ENCODE measurements around the gene CHRNA4.

GRCh38 chr20:63293871-63294535 is 67.1 kb downstream of the CHRNA4 start:
- TF ChIP-seq FOXP2 (optimal IDR thresholded peaks at IDR 0.05; ENCODE audit: borderline replicate concordance, extremely low read depth, extremely low read length, insufficient read depth) (no peak), POLR2AphosphoS5 (IDR thresholded peaks at IDR 0.05; ENCODE audit: low read depth, low read length) (no peak), REST (IDR thresholded peaks at IDR 0.05; ENCODE audit: insufficient read depth in 1 of 2, low read depth in 2 of 2, low read length in 2 of 2) (no peak)

Data from PFSK-1 (cell line).